Subcutaneous adipose tissue (tissue), 4 donors: ENCODE data around the gene SYTL3. TPM values are rescaled to one million over a fixed set of nuclear protein-coding genes. Genes with fewer than 3 reads are reported as not detected.

Experiments
- total RNA-seq, 4 donors: library from RNA; depleted of rRNA; stranded (reverse); fragments of >200 nt; gene quantifications; one replicate each; pipeline ENCODE4 v1.1.0, GENCODE V29; 2016
- TF ChIP-seq, protein P1 (sequence below): fragments of 450-650 bp; IDR thresholded peaks from one replicate; pipeline ENCODE4 v1.5.1; 2016; ENCODE audit warnings: low read depth, mild to moderate bottlenecking, control low read depth, antibody characterized with exemption, moderate library complexity

Gene SYTL3
- total RNA-seq, 4 donors from 2014 or later = 1.3 to 18.2 (median 6.3) TPM

DNA sequence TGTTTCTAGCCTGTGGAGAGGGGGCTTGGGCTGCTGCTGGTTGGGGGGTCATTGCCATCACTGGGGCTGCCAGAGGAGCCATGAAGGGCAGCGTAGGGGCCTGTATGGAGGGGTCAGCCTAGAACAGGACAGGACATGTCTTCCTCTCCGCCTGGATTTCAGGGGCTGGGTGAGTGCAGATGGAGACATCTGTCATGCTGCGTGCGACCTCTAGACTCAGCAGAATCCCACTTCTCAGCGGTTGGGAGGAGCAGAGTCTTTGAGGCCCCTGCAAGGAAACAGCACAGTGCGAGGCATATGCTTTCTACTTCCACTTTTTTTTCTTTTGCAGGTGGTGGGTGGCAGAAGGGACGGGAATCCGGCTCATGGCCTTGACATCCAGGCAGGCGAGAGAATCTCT lies 101.4 kb downstream of the SYTL3 start:
- TF ChIP-seq, protein P1, sequence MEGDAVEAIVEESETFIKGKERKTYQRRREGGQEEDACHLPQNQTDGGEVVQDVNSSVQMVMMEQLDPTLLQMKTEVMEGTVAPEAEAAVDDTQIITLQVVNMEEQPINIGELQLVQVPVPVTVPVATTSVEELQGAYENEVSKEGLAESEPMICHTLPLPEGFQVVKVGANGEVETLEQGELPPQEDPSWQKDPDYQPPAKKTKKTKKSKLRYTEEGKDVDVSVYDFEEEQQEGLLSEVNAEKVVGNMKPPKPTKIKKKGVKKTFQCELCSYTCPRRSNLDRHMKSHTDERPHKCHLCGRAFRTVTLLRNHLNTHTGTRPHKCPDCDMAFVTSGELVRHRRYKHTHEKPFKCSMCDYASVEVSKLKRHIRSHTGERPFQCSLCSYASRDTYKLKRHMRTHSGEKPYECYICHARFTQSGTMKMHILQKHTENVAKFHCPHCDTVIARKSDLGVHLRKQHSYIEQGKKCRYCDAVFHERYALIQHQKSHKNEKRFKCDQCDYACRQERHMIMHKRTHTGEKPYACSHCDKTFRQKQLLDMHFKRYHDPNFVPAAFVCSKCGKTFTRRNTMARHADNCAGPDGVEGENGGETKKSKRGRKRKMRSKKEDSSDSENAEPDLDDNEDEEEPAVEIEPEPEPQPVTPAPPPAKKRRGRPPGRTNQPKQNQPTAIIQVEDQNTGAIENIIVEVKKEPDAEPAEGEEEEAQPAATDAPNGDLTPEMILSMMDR = no peak

DNA sequence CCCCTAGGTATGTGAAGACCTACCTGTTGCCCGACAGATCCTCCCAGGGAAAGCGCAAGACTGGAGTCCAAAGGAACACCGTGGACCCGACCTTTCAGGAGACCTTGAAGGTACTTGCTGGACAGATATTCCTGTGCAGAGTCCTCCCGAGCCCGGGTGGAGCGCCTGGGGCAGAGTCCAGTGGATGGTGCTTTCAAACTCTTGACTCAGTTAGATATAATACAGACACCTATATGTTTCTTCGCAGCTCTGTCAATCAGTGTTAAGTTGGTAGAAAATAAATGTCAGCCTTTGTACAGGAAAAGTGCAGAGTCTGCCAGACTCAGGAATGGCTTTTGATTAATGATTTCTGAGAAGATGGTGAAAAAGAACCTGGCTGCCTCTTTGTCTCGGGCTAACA lies 102.1 kb downstream of the SYTL3 start:
- TF ChIP-seq, protein P1 = no peak

DNA sequence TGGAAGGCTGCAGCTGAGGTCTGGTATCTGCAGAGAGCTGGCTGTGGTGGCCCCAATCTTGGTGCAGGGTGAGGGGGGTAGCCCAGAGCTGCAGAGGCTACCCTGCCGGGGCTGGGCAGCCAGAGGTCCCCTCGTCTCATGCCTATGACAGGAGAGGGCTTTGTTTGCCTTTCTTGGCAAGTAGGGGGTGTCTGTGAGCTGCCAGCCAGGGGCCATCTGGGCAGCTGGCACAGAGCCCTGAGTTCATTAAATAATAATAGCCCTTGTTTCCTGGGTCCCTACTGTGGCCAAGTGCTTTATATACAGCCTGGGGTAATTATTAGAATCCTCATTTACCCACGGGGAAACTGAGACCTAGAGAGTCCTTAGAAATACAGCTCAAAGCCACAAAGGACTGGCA lies 102.8 kb downstream of the SYTL3 start:
- TF ChIP-seq, protein P1 = no peak

DNA sequence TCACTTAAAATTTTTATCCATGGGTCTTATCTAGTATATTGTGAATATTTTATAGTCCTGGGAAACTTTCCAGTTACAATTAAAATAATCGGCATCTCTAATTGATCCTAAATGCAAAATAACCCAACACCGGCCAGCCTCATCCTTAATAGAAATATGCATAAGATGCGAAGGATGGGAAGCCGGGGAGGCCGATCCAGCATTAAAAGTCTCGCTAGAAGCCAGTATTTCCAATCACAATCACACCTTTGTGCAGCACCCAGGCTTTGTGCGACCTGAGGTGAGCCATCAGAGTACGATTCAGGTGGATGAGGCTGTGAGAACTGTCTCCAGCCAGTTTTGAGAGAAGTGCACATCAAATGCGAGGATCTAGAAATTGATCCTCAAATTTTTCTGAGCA lies 104.0 kb downstream of the SYTL3 start:
- TF ChIP-seq, protein P1 = no peak

DNA sequence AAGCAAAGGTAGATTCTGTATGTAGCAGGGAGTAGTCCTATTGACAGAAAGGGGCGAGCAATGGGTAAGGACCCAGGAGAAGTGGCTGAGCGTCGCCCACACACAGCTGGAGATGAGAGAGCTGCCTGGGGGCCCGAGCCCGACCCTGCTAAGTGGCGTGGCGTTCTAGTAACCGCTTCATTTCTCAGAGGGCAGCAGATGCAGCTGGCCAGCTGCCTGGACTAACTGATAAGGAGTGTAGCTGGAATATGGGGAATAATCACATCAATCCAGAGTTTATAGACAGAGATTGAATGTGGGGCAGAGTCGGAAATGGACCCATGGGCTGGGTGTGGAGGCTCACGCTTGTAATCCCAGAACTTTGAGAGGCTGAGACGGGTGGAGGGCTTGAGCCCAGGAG lies 104.9 kb downstream of the SYTL3 start:
- TF ChIP-seq, protein P1 = no peak

DNA sequence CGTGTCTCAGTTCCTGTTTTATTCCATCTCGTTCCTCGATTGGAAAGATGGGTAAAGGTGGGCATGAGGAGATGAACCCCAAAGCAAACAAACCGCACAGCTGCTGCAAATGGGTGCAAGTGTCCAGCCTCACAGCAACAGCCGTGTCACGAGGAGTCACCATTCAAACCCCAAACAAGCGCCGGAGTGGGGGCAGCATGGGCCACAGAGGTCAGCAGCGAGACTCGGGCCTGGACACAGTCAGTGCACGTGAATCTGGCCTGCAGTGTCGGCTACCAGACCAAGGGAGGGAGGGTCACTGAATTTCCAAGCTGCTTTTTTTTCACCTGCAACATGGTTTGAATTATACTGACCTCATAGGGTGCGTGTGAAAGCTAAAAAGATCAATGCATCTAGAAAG lies 105.8 kb downstream of the SYTL3 start:
- TF ChIP-seq, protein P1 = no peak

DNA sequence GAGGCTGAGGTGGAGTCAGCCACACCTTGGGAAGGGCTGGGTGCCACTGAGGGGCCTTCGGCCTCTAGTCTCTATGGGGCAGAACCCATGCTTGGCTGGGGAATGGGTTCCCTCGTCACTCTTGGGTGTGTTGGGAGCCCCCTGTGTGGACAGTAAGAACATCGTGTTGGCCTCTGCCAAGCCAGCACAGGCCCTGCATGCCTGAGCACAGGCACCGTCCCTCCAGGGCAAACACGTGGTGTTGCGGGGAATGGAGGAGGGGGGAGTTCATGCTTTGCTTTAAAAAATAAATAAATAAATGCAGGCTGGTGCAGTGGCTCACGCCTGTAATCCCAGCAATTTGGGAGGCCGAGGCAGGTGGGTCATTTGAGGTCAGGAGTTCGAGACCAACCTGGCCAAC lies 106.3 kb downstream of the SYTL3 start:
- TF ChIP-seq, protein P1 = no peak
